Activated T-helper 2 cell treated with anti-CD3 and anti-CD28 coated beads, Interferon-gamma antibody, Interleukin-2, Interleukin-4, amounts not matched to agents 10 μg/mL and 5 μg/mL and 100 μg/mL, durations not matched to agents 14 hours and 24 hours and 36 hours (primary cell): Measurements from ENCODE around the gene AKAP13. TPM values are rescaled to one million over a fixed set of nuclear protein-coding genes. Genes with fewer than 3 reads are reported as not detected.
A peak's percentile ranks its signal among the peaks of the same experiment; 100 is the strongest.

Experiments used
- DNase-seq: peaks from one replicate; pipeline ENCODE4 v3.0.0; 2021; ENCODE audit warnings: low spot score
- H3K27ac Mint-ChIP-seq: one replicate; pipeline ENCODE4 v1.8.0; 2021; ENCODE audit warnings: mixed read lengths
- H3K27me3 Mint-ChIP-seq: one replicate; pipeline ENCODE4 v1.8.0; 2021; ENCODE audit warnings: low read depth, mixed read lengths
- H3K36me3 Mint-ChIP-seq: one replicate; pipeline ENCODE4 v1.8.0; 2021; ENCODE audit warnings: low read depth, mixed read lengths
- H3K4me1 Mint-ChIP-seq: one replicate; pipeline ENCODE4 v1.8.0; 2021; ENCODE audit warnings: low read depth, mixed read lengths
- H3K4me3 Mint-ChIP-seq: one replicate; pipeline ENCODE4 v1.8.0; 2021; ENCODE audit warnings: low read depth, mild to moderate bottlenecking, moderate library complexity, mixed read lengths
- H3K9me3 Mint-ChIP-seq: one replicate; pipeline ENCODE4 v1.8.0; 2021; ENCODE audit warnings: mixed read lengths
- intact Hi-C: fragments of 100-400 bp; cut with micrococcal nuclease; formaldehyde crosslinking; loops from one replicate; pipeline ENCODE4 v1.15.1; 2023
- total RNA-seq: library from RNA; stranded (reverse); gene quantifications from 2 replicates; pipeline ENCODE4 v1.2.3, GENCODE V29; 2022

Gene AKAP13
- total RNA-seq, 1 donor from 2014 or later = 92.1 TPM

GRCh38 chr15:85727068-85727467 is 346.7 kb downstream of the AKAP13 start:
- no peak overlapping the region for H3K4me3 Mint-ChIP-seq
- DNase-seq = no peak
- H3K27ac Mint-ChIP-seq = peak overlapping the region; percentile 28
- H3K36me3 Mint-ChIP-seq = peaks cover 90% of the 10 kb centered on the region
- peaks cover 44% of the 10 kb centered on the region for H3K4me1 Mint-ChIP-seq
- intact Hi-C loops = no loop called here
- no peaks in the 10 kb centered on the region for H3K27me3 Mint-ChIP-seq
- no peaks in the 10 kb centered on the region for H3K9me3 Mint-ChIP-seq

GRCh38 chr15:85730001-85730820 is 349.8 kb downstream of the AKAP13 start:
- H3K4me3 Mint-ChIP-seq = no peak overlapping the region
- peaks cover 21% of the 10 kb centered on the region for H3K9me3 Mint-ChIP-seq
- intact Hi-C loops = loop anchor here (1.0 to 5.0 kb wide), 2 partner anchors 62 to 110 kb away; partner anchors contain the start of gene KLHL25
- H3K27ac Mint-ChIP-seq = peak overlapping the region; percentile 20
- peaks cover 90% of the 10 kb centered on the region for H3K36me3 Mint-ChIP-seq
- H3K27me3 Mint-ChIP-seq = no peaks in the 10 kb centered on the region
- DNase-seq = peak; percentile 30
- H3K4me1 Mint-ChIP-seq = peaks cover 23% of the 10 kb centered on the region

- Mint-ChIP-seq H3K27ac (no peak overlapping the region), H3K4me1 (peaks cover 15% of the 10 kb centered on the region), H3K36me3 (peaks cover 92% of the 10 kb centered on the region), H3K9me3 (peaks cover 21% of the 10 kb centered on the region), H3K4me3 (no peak overlapping the region), H3K27me3 (no peaks in the 10 kb centered on the region)
- intact Hi-C loops = loop anchor here (5.0 kb wide), 1 partner anchor 59 kb away; the partner anchor contains the start of gene KLHL25
- DNase-seq = no peak
These were observed 353.0 kb downstream of the AKAP13 start for GRCh38 chr15:85733416-85733815.

GRCh38 chr15:85737061-85737460 is 356.7 kb downstream of the AKAP13 start:
- intact Hi-C loops = no loop called here
- DNase-seq = no peak
- peaks cover 21% of the 10 kb centered on the region for H3K9me3 Mint-ChIP-seq
- H3K36me3 Mint-ChIP-seq = peaks cover 91% of the 10 kb centered on the region
- no peak overlapping the region for H3K4me3 Mint-ChIP-seq
- no peak overlapping the region for H3K27ac Mint-ChIP-seq
- H3K27me3 Mint-ChIP-seq = no peaks in the 10 kb centered on the region
- H3K4me1 Mint-ChIP-seq = peaks cover 2% of the 10 kb centered on the region

- intact Hi-C loops = no loop called here
- Mint-ChIP-seq H3K27me3 (no peaks in the 10 kb centered on the region), H3K27ac (no peak overlapping the region), H3K4me1 (no peaks in the 10 kb centered on the region), H3K4me3 (no peak overlapping the region), H3K9me3 (no peaks in the 10 kb centered on the region), H3K36me3 (peaks cover 87% of the 10 kb centered on the region)
- DNase-seq = no peak
These were observed 360.6 kb downstream of the AKAP13 start for GRCh38 chr15:85741021-85741421.

GRCh38 chr15:85741662-85742061 is 361.3 kb downstream of the AKAP13 start:
- Mint-ChIP-seq H3K4me3 (no peak overlapping the region), H3K4me1 (no peaks in the 10 kb centered on the region), H3K9me3 (no peaks in the 10 kb centered on the region), H3K27ac (no peak overlapping the region), H3K36me3 (peaks cover 87% of the 10 kb centered on the region), H3K27me3 (no peaks in the 10 kb centered on the region)
- no peak for DNase-seq
- intact Hi-C loops = no loop called here

GRCh38 chr15:85742186-85742821 is 361.9 kb downstream of the AKAP13 start:
- Mint-ChIP-seq H3K27me3 (no peaks in the 10 kb centered on the region), H3K27ac (no peak overlapping the region), H3K36me3 (peaks cover 87% of the 10 kb centered on the region), H3K4me1 (no peaks in the 10 kb centered on the region), H3K4me3 (no peak overlapping the region), H3K9me3 (no peaks in the 10 kb centered on the region)
- intact Hi-C loops = no loop called here
- DNase-seq = no peak

GRCh38 chr15:85743392-85744055 is 363.1 kb downstream of the AKAP13 start:
- no peak for DNase-seq
- H3K9me3 Mint-ChIP-seq = no peaks in the 10 kb centered on the region
- H3K27me3 Mint-ChIP-seq = no peaks in the 10 kb centered on the region
- H3K36me3 Mint-ChIP-seq = peaks cover 79% of the 10 kb centered on the region
- intact Hi-C loops = no loop called here
- peak overlapping the region; percentile 12 for H3K27ac Mint-ChIP-seq
- no peak overlapping the region for H3K4me3 Mint-ChIP-seq
- H3K4me1 Mint-ChIP-seq = no peaks in the 10 kb centered on the region

GRCh38 chr15:85744579-85744978 is 364.2 kb downstream of the AKAP13 start:
- intact Hi-C loops = no loop called here
- no peak for DNase-seq
- H3K27ac Mint-ChIP-seq = no peak overlapping the region
- H3K9me3 Mint-ChIP-seq = no peaks in the 10 kb centered on the region
- H3K27me3 Mint-ChIP-seq = no peaks in the 10 kb centered on the region
- H3K4me1 Mint-ChIP-seq = no peaks in the 10 kb centered on the region
- H3K4me3 Mint-ChIP-seq = no peak overlapping the region
- peaks cover 76% of the 10 kb centered on the region for H3K36me3 Mint-ChIP-seq

GRCh38 chr15:85745023-85745422 is 364.6 kb downstream of the AKAP13 start:
- no peaks in the 10 kb centered on the region for H3K9me3 Mint-ChIP-seq
- peaks cover 71% of the 10 kb centered on the region for H3K36me3 Mint-ChIP-seq
- no peak for DNase-seq
- no peak overlapping the region for H3K27ac Mint-ChIP-seq
- no peaks in the 10 kb centered on the region for H3K4me1 Mint-ChIP-seq
- H3K4me3 Mint-ChIP-seq = no peak overlapping the region
- intact Hi-C loops = no loop called here
- no peaks in the 10 kb centered on the region for H3K27me3 Mint-ChIP-seq

- DNase-seq = no peak
- no peaks in the 10 kb centered on the region for H3K27me3 Mint-ChIP-seq
- H3K27ac Mint-ChIP-seq = no peak overlapping the region
- H3K9me3 Mint-ChIP-seq = no peaks in the 10 kb centered on the region
- H3K36me3 Mint-ChIP-seq = peaks cover 65% of the 10 kb centered on the region
- no peaks in the 10 kb centered on the region for H3K4me1 Mint-ChIP-seq
- no peak overlapping the region for H3K4me3 Mint-ChIP-seq
- intact Hi-C loops = no loop called here
These were observed 365.2 kb downstream of the AKAP13 start for GRCh38 chr15:85745525-85746150.

- H3K9me3 Mint-ChIP-seq = no peaks in the 10 kb centered on the region
- peaks cover 55% of the 10 kb centered on the region for H3K36me3 Mint-ChIP-seq
- intact Hi-C loops = no loop called here
- no peaks in the 10 kb centered on the region for H3K27me3 Mint-ChIP-seq
- H3K4me3 Mint-ChIP-seq = no peak overlapping the region
- H3K27ac Mint-ChIP-seq = no peak overlapping the region
- no peaks in the 10 kb centered on the region for H3K4me1 Mint-ChIP-seq
- DNase-seq = no peak
These were observed 366.2 kb downstream of the AKAP13 start for GRCh38 chr15:85746641-85747040.
